Upper lobe of right lung (tissue), 1 donor: Measurements from ENCODE around the gene CDC20. TPM values are rescaled to one million over a fixed set of nuclear protein-coding genes. Genes with fewer than 3 reads are reported as not detected.

Source experiments
- ATAC-seq: fragments of 200-7000 bp; cut with Tn5 transposase; one replicate; pipeline ENCODE4 v1.9.1; 2020; ENCODE audit warnings: mild to moderate bottlenecking, moderate library complexity
- DNase-seq: peaks from one replicate; pipeline ENCODE4 v3.0.0-alpha.2; 2020
- H3K27ac ChIP-seq: fragments of 200-600 bp; one replicate; pipeline ENCODE4 v1.8.0; 2022
- H3K27me3 ChIP-seq: fragments of 200-600 bp; one replicate; pipeline ENCODE4 v1.8.0; 2022; ENCODE audit warnings: mild to moderate bottlenecking
- H3K36me3 ChIP-seq: fragments of 200-600 bp; one replicate; pipeline ENCODE4 v1.8.0; 2022
- H3K4me1 ChIP-seq: fragments of 200-600 bp; one replicate; pipeline ENCODE4 v1.8.0; 2022
- H3K4me3 ChIP-seq: fragments of 200-600 bp; one replicate; pipeline ENCODE4 v1.8.0; 2022; ENCODE audit warnings: mild to moderate bottlenecking
- H3K9me3 ChIP-seq: fragments of 200-600 bp; one replicate; pipeline ENCODE4 v1.8.0; 2022
- CTCF ChIP-seq: fragments of 200-600 bp; IDR thresholded peaks from one replicate; pipeline ENCODE4 v1.8.0; 2022; ENCODE audit warnings: antibody characterized with exemption
- intact Hi-C: fragments of 100-400 bp; cut with DNase I; formaldehyde crosslinking; loops from one replicate; pipeline ENCODE4 v1.11.0; 2022
- microRNA-seq: library from miRNA; unstranded; fragments of <30 nt; microRNA quantifications from one replicate; pipeline ENCODE4 v1.2.0, GENCODE V29; 2020; ENCODE audit warnings: borderline microRNAs expressed
- total RNA-seq: library from RNA; stranded (reverse); fragmentation: NEBNext Ultra II Directional; extraction: Animal tissue kit (Norgen Biotek cat#: 25700); gene quantifications from one replicate; pipeline ENCODE4 v1.2.1, GENCODE V29; 2021
- donor health status: DM: no; HTN: yes; CAD: no; lungs with severe emphysema.

The CDC20 gene
- total RNA-seq, 1 donor from 2014 or later = 1.8 TPM

- DNase-seq (no peak), ATAC-seq (no peak)
- H3K27ac ChIP-seq = no peak overlapping the region
- H3K4me1 ChIP-seq = no peaks in the 10 kb centered on the region
- H3K36me3 ChIP-seq = peaks cover 74% of the 10 kb centered on the region
- intact Hi-C loops = no loop called here
- TF ChIP-seq CTCF = no peak
- no peaks in the 10 kb centered on the region for H3K27me3 ChIP-seq
- H3K4me3 ChIP-seq = no peak overlapping the region
- H3K9me3 ChIP-seq = no peaks in the 10 kb centered on the region
Measured at GRCh38 chr1:43405876-43406234, 47.1 kb downstream of the CDC20 start.

DNA sequence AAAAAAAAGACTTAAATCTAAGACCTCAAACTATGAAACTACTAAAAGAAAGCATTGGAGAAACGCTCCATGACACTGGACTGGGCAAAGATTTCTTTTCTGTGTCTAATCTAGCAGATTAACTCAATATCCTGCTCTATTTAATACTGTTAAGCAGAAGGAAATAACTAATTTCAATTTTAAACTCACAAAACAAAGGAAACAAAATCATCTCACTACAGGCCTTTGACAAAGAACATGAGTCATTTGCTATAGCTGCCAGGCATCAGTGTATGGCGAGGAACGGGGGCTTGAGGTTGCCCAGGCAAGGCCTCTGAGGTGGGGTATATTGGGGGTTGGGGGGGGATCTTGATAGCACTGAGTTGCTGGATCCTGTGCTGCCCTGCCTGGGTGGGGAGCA lies 51.8 kb downstream of the CDC20 start:
- H3K27me3 ChIP-seq = no peaks in the 10 kb centered on the region
- DNase-seq = no peak
- no peak for ATAC-seq
- no peaks in the 10 kb centered on the region for H3K9me3 ChIP-seq
- no peaks in the 10 kb centered on the region for H3K4me1 ChIP-seq
- H3K27ac ChIP-seq = no peak overlapping the region
- no peak overlapping the region for H3K4me3 ChIP-seq
- TF ChIP-seq CTCF = no peak
- peaks cover 52% of the 10 kb centered on the region for H3K36me3 ChIP-seq
- intact Hi-C loops = loop anchor here (5.0 kb wide), 1 partner anchor 183 kb away; no protein-coding TSS in a partner anchor

Small RNA genes within 50 kb of the gene (microRNA-seq; reads per million reads assigned to microRNA genes)
- gene MIR6734 = 0.83 reads per million

Other genes with a start within 250 kb of the CDC20 start
- 28.1 TPM for gene EBNA1BP2, start 186.7 kb upstream of the CDC20 start, total RNA-seq
- gene CFAP57, start 186.7 kb upstream of the CDC20 start, total RNA-seq = 0.17 TPM
- gene TMEM125, start 89.0 kb upstream of the CDC20 start, total RNA-seq = 188 TPM
- gene C1orf210, start 73.4 kb upstream of the CDC20 start, total RNA-seq = 18.9 TPM
- gene TIE1, start 58.0 kb upstream of the CDC20 start, total RNA-seq = 59.4 TPM
- 0.61 TPM for gene MPL, start 21.2 kb upstream of the CDC20 start, total RNA-seq
- gene ELOVL1, start 9.0 kb downstream of the CDC20 start, total RNA-seq = 98.9 TPM
- gene MED8, start 30.8 kb downstream of the CDC20 start, total RNA-seq = 37.3 TPM
- gene SZT2, start 30.9 kb downstream of the CDC20 start, total RNA-seq = 70.4 TPM
- 72.6 TPM for gene HYI, start 95.0 kb downstream of the CDC20 start, total RNA-seq
- gene PTPRF, start 171.9 kb downstream of the CDC20 start, total RNA-seq = 199 TPM